ENCODE measurements around the gene SFMBT2. TPM values are rescaled to one million over a fixed set of nuclear protein-coding genes. Genes with fewer than 3 reads are reported as not detected.

Gene SFMBT2
- total and polyA plus RNA-seq, 2 of the 4 experiments (the other 2 are of a cell fraction) = 0.70 to 1.3 TPM

DNA sequence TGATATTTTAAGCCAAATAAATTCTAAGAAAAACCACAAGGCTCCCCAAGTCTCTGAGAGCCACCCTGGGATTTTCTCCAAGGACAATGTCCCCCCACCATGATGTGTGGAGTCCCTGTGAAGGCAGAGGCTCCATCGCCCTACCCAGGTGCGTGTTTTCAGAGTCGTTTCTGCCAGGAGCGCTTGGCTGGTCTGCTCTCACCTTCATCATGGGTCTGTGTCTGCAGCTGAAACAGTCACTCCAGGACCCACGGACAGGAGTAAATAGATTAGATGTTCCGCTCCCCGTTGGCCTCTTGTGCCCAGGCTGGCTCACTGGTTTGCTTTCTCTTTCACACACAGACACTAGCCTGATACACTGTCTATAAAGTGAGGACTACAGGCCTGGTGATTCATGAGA is 217.5 kb downstream of the SFMBT2 start:
- no peaks in the 10 kb centered on the region for H4K20me1 ChIP-seq (ENCODE audit: insufficient read depth, low read length)
- no peak overlapping the region for H4K91ac ChIP-seq (ENCODE audit: insufficient read depth, low read depth, low read length)
- no TSS peak for BruUV-seq (replicated peaks)
- no peak overlapping the region for H3K27ac ChIP-seq (ENCODE audit: insufficient read depth, low read length)
- H3K4ac ChIP-seq (ENCODE audit: low read depth, low read length) = no peak overlapping the region
- H4K5ac ChIP-seq (ENCODE audit: low read depth, low read length) = no peak overlapping the region
- no peak overlapping the region for H2AFZ ChIP-seq (replicated peaks; ENCODE audit: low read length, poor library complexity)
- no peak overlapping the region for H2BK15ac ChIP-seq (ENCODE audit: low read depth, low read length)
- no peak overlapping the region for H4K8ac ChIP-seq (ENCODE audit: low read depth in 2 of 2, low read length in 2 of 2)
- ATAC-seq (ENCODE audit: low read depth) (no peak), DNase-seq (no peak)
- WGBS, 2 experiments (ENCODE audit: extremely low coverage in 2 of 2, insufficient read length in 1 of 2) = no CpG with 5 or more reads among the region's 7 CpGs
- H3K56ac ChIP-seq (ENCODE audit: extremely low read depth, insufficient read depth, low read length) = no peak overlapping the region
- CTCF ChIA-PET = no interaction called here
- in situ Hi-C loops (cut with MboI; ENCODE audit: low sequenced_read_pairs) = no loop called here
- H3K9me3 ChIP-seq (ENCODE audit: control insufficient read depth, insufficient read depth, low read length) = peaks cover 3% of the 10 kb centered on the region; the same call in 1 of the 2 replicates
- H3K79me1 ChIP-seq (ENCODE audit: low read depth in 1 of 2, low read length in 2 of 2) = no peaks in the 10 kb centered on the region
- intact Hi-C loops (cut with micrococcal nuclease) = no loop called here
- dilution Hi-C loops (cut with HindIII; ENCODE audit: low sequenced_read_pairs, unreplicated experiment) = no loop called here
- H3K23ac ChIP-seq (ENCODE audit: low read depth, low read length) = no peak overlapping the region
- no peak overlapping the region for H2BK20ac ChIP-seq (ENCODE audit: low read depth, low read length)
- H3K14ac ChIP-seq (replicated peaks; ENCODE audit: low read depth, low read length) = no peak overlapping the region
- no peaks in the 10 kb centered on the region for H3K4me1 ChIP-seq (ENCODE audit: control insufficient read depth, insufficient read depth, low read length)
- no peaks in the 10 kb centered on the region for H3K9me1 ChIP-seq (ENCODE audit: insufficient read depth, low read length)
- H3K4me3 ChIP-seq (ENCODE audit: insufficient read depth, low read depth, low read length) = no peak overlapping the region
- no peak overlapping the region for H2BK5ac ChIP-seq (ENCODE audit: low read depth, low read length, poor library complexity, severe bottlenecking)
- H2AK9ac ChIP-seq (replicated peaks; ENCODE audit: low read depth, low read length, poor library complexity) = no peak overlapping the region
- H3K18ac ChIP-seq (ENCODE audit: low read depth, low read length) = no peak overlapping the region
- POLR2A ChIA-PET (ENCODE audit: unreplicated experiment) = no interaction called here
- TF ChIP-seq POLR2A (IDR thresholded peaks at IDR 0.05; ENCODE audit: low read depth, low read length) = no peak
- no peak for TF ChIP-seq NFE2L2 (IDR thresholded peaks at IDR 0.05; ENCODE audit: low read depth, low read length)
- TF ChIP-seq MAZ (IDR thresholded peaks at IDR 0.05; ENCODE audit: borderline replicate concordance, low read depth, low read length) = no peak
- TF ChIP-seq RFX5 (IDR thresholded peaks at IDR 0.05; ENCODE audit: low read depth, low read length) = no peak
- no peak for TF ChIP-seq RCOR1 (IDR thresholded peaks at IDR 0.05; ENCODE audit: insufficient replicate concordance, low read length)
- no peak for TF ChIP-seq MXI1 (IDR thresholded peaks at IDR 0.05; ENCODE audit: borderline replicate concordance, low read depth, low read length)
- no peak for TF ChIP-seq CHD1 (IDR thresholded peaks at IDR 0.05; ENCODE audit: low read depth, low read length)
- no peak for TF ChIP-seq FOS (IDR thresholded peaks at IDR 0.05; ENCODE audit: low read depth, low read length)
- TF ChIP-seq SMC3 (IDR thresholded peaks at IDR 0.05; ENCODE audit: low read depth, low read length) = no peak
- no peak for TF ChIP-seq RAD21 (IDR thresholded peaks at IDR 0.05; ENCODE audit: low read length)
- TF ChIP-seq, protein P1, sequence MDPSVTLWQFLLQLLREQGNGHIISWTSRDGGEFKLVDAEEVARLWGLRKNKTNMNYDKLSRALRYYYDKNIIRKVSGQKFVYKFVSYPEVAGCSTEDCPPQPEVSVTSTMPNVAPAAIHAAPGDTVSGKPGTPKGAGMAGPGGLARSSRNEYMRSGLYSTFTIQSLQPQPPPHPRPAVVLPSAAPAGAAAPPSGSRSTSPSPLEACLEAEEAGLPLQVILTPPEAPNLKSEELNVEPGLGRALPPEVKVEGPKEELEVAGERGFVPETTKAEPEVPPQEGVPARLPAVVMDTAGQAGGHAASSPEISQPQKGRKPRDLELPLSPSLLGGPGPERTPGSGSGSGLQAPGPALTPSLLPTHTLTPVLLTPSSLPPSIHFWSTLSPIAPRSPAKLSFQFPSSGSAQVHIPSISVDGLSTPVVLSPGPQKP (IDR thresholded peaks at IDR 0.05; ENCODE audit: borderline replicate concordance, low read depth, low read length) = no peak
- no peak for TF ChIP-seq CEBPB (IDR thresholded peaks at IDR 0.05; ENCODE audit: low read depth, low read length)
- TF ChIP-seq, protein P2, sequence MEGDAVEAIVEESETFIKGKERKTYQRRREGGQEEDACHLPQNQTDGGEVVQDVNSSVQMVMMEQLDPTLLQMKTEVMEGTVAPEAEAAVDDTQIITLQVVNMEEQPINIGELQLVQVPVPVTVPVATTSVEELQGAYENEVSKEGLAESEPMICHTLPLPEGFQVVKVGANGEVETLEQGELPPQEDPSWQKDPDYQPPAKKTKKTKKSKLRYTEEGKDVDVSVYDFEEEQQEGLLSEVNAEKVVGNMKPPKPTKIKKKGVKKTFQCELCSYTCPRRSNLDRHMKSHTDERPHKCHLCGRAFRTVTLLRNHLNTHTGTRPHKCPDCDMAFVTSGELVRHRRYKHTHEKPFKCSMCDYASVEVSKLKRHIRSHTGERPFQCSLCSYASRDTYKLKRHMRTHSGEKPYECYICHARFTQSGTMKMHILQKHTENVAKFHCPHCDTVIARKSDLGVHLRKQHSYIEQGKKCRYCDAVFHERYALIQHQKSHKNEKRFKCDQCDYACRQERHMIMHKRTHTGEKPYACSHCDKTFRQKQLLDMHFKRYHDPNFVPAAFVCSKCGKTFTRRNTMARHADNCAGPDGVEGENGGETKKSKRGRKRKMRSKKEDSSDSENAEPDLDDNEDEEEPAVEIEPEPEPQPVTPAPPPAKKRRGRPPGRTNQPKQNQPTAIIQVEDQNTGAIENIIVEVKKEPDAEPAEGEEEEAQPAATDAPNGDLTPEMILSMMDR (conservative IDR thresholded peaks at IDR 0.05; ENCODE audit: low read depth, low read length) = no peak
- TF ChIP-seq BHLHE40 (IDR thresholded peaks at IDR 0.05; ENCODE audit: low read depth, low read length) = no peak
- no peak for TF ChIP-seq MAFK (IDR thresholded peaks at IDR 0.05; ENCODE audit: low read depth, low read length)
- TF ChIP-seq, protein P3, sequence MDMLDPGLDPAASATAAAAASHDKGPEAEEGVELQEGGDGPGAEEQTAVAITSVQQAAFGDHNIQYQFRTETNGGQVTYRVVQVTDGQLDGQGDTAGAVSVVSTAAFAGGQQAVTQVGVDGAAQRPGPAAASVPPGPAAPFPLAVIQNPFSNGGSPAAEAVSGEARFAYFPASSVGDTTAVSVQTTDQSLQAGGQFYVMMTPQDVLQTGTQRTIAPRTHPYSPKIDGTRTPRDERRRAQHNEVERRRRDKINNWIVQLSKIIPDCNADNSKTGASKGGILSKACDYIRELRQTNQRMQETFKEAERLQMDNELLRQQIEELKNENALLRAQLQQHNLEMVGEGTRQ (IDR thresholded peaks at IDR 0.05; ENCODE audit: low read depth, low read length) = no peak
- H2AK5ac ChIP-seq (ENCODE audit: low read depth, low read length) = no peak overlapping the region
- no peaks in the 10 kb centered on the region; the same call in 1 of the 2 replicates for H3K36me3 ChIP-seq (ENCODE audit: control insufficient read depth, insufficient read depth, low read length)
- no peaks in the 10 kb centered on the region for H3K27me3 ChIP-seq (ENCODE audit: control insufficient read depth, insufficient read depth, low read length)
- no peak overlapping the region for H3K9ac ChIP-seq (ENCODE audit: low read depth, low read length)
- no peak overlapping the region for H3K4me2 ChIP-seq (ENCODE audit: low read depth, low read length)
- H2BK120ac ChIP-seq (ENCODE audit: low read depth, low read length) = no peak overlapping the region

All from IMR-90 (cell line).